GM12874 (cell line): Measurements from ENCODE around the gene EML1.

Experiments
- CTCF ChIP-seq: IDR thresholded peaks from 2 replicates; pipeline ENCODE4 v1.5.1; 2011; ENCODE audit warnings: low read depth, mild to moderate bottlenecking, control low read depth, low read length, moderate library complexity; ENCODE audit not compliant: insufficient read depth

Gene EML1

GRCh38 chr14:99840774-99841305 lies 47.6 kb downstream of the EML1 start:
- no peak for TF ChIP-seq CTCF

DNA sequence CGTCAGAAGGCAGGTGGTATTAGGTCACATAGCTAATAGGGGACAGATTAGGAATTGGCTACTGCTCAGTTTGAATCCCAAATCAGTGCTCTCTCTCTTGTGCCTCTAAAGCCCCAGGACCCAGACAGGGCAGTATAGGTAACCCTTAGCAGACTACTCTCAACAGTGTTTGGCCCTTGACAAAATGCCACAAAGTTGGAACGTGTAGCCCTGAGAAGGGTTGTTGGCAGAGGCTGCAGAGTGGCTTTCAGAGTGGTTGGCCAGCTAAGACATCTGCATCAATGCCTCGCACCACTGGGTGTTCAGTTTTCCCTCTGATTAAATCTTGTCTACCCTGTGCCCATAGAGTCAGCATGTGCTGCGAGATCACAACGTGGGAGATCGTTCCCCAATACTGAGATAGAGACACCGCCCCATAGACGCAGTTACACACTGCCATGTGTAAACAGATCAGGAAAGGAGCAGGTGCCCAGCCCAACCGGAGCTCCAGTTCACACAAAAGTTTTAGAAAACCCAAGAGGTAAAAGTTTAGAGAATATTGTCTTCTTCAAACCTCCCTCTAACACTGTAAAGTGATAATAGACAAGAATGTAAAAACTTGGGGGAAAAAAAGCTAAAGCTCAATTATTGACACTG lies 48.3 kb downstream of the EML1 start:
- no peak for TF ChIP-seq CTCF

DNA sequence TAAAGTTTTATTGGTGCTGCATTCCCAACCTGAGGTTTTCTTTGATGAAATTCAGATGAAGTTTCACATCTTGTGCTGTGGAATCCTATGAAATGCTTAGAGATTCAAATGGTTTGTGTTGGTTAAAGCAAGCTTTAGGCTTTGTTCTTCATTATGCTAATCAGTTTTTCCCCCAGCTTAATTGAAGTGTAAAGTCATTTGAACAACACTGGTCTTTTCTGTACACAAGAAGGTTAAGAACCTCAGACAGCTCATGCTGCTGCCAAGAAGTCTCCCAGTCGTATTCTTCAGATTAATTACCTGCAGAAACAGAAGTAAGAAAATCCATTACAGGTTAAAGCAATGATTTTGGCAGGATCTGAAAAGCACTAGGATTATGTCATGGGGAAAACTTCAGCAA lies 48.9 kb downstream of the EML1 start:
- no peak for TF ChIP-seq CTCF

GRCh38 chr14:99846808-99847207 lies 53.6 kb downstream of the EML1 start:
- TF ChIP-seq CTCF, result no peak

DNA sequence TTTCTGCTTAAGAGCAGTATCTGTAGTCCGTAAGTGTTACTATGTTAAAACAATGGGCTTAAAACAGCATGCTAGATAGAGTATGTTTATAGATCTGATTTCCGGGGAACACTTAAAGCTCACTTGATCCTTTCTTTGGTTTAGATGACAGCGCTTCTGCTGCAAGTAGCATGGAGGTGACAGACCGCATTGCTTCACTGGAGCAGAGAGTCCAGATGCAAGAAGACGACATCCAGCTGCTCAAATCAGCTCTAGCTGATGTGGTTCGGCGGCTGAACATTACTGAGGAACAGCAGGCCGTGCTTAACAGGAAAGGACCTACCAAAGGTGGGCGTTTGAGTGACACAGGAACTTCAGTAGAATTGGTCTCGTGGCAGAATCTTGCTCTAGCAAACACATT lies 57.5 kb downstream of the EML1 start:
- no peak for TF ChIP-seq CTCF

- TF ChIP-seq CTCF, result no peak
Measured at GRCh38 chr14:99852578-99852977, 59.4 kb downstream of the EML1 start.

- no peak for TF ChIP-seq CTCF
Measured at GRCh38 chr14:99853206-99853605, 60.0 kb downstream of the EML1 start.
